ENCODE data around the gene GRIK5.
"Not testable (repeated sequence)": the region's sequence is repeated elsewhere in the genome, so short reads cannot be mapped to it uniquely, and the experiment has no call there.

Gene GRIK5

GRCh38 chr19:41994994-41995958, 74.7 kb downstream of the GRIK5 start:
- no peak for TF ChIP-seq CTCF (IDR thresholded peaks at IDR 0.05; ENCODE audit: low read depth, low read length, missing control alignments)
- no peak overlapping the region for H3K4me3 ChIP-seq (ENCODE audit: low read depth, low read length)
- no peak for DNase-seq (ENCODE audit: low read depth)

GRCh38 chr19:41994521-41994971, 75.5 kb downstream of the GRIK5 start:
- no peak for DNase-seq (ENCODE audit: low read depth)
- H3K4me3 ChIP-seq (ENCODE audit: low read depth, low read length): no peak overlapping the region
- TF ChIP-seq CTCF (IDR thresholded peaks at IDR 0.05; ENCODE audit: low read depth, low read length, missing control alignments): no peak

- H3K4me3 ChIP-seq (ENCODE audit: low read depth, low read length): peak within 1 kb of the TSS; percentile 27
- no peak for TF ChIP-seq CTCF (IDR thresholded peaks at IDR 0.05; ENCODE audit: low read depth, low read length, missing control alignments)
- no peak for DNase-seq (ENCODE audit: low read depth)
These were observed 76.2 kb downstream of the GRIK5 start, which contains the start of gene ATP1A3 for GRCh38 chr19:41993612-41994483. Gene ATP1A3, minus strand, starts transcription at chr19:41994230. Its CDS starts 154 bp downstream, at chr19:41994076.

GRCh38 chr19:41991925-41992569, 78.0 kb downstream of the GRIK5 start:
- DNase-seq (ENCODE audit: low read depth); H3K4me3 ChIP-seq (ENCODE audit: low read depth, low read length): not testable (repeated sequence)

GRCh38 chr19:41991025-41991424, 79.0 kb downstream of the GRIK5 start:
- no peak overlapping the region for H3K4me3 ChIP-seq (ENCODE audit: low read depth, low read length)
- DNase-seq (ENCODE audit: low read depth): no peak
- no peak for TF ChIP-seq CTCF (IDR thresholded peaks at IDR 0.05; ENCODE audit: low read depth, low read length, missing control alignments)

GRCh38 chr19:41990615-41991014, 79.4 kb downstream of the GRIK5 start:
- no peak overlapping the region for H3K4me3 ChIP-seq (ENCODE audit: low read depth, low read length)
- no peak for DNase-seq (ENCODE audit: low read depth)
- no peak for TF ChIP-seq CTCF (IDR thresholded peaks at IDR 0.05; ENCODE audit: low read depth, low read length, missing control alignments)

Data from GM12864 (cell line).